ENCODE measurements around the gene ABCA8. TPM values are rescaled to one million over a fixed set of nuclear protein-coding genes. Genes with fewer than 3 reads are reported as not detected.

Gene ABCA8, protein sequence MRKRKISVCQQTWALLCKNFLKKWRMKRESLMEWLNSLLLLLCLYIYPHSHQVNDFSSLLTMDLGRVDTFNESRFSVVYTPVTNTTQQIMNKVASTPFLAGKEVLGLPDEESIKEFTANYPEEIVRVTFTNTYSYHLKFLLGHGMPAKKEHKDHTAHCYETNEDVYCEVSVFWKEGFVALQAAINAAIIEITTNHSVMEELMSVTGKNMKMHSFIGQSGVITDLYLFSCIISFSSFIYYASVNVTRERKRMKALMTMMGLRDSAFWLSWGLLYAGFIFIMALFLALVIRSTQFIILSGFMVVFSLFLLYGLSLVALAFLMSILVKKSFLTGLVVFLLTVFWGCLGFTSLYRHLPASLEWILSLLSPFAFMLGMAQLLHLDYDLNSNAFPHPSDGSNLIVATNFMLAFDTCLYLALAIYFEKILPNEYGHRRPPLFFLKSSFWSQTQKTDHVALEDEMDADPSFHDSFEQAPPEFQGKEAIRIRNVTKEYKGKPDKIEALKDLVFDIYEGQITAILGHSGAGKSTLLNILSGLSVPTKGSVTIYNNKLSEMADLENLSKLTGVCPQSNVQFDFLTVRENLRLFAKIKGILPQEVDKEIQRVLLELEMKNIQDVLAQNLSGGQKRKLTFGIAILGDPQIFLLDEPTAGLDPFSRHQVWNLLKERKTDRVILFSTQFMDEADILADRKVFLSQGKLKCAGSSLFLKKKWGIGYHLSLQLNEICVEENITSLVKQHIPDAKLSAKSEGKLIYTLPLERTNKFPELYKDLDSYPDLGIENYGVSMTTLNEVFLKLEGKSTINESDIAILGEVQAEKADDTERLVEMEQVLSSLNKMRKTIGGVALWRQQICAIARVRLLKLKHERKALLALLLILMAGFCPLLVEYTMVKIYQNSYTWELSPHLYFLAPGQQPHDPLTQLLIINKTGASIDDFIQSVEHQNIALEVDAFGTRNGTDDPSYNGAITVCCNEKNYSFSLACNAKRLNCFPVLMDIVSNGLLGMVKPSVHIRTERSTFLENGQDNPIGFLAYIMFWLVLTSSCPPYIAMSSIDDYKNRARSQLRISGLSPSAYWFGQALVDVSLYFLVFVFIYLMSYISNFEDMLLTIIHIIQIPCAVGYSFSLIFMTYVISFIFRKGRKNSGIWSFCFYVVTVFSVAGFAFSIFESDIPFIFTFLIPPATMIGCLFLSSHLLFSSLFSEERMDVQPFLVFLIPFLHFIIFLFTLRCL (N-terminal part only)
- 0.17 to 0.40 TPM (median 0.38 TPM) in 5 replicates for total RNA-seq (2022; extraction: Qiagen RNA extraction; ENCODE audit: low read depth)

DNA sequence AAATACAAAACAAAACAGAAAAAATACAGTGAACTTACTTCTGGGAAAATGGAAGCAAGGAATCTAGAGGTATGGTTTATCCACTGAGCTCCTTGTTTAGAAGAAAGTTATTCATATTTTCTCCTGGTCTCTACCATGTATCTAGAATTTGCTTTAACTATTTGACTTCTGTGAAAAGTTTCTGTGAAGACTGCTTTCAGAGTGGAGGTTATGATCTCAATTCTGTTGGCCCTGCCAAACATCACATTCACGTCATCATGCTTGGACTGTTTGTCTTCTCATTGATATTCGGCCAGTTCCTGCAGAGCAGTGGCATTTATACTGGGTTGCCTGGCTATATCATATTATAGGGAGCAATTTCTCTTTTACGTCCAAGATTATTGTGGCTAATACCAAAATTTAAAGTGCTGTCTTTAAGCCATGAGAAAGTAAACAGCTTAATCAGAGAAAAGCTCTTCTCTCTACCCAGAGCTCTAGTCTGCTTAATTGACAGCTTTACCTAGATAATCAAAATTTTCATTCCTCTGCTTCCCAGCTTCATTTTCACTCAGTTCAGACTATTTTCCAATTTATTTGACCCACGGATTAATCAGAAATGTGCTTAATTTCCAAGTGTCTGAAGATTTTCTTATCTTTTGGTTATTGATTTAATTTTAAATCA lies at the start of gene ABCA8:
ABCA8 (minus strand) TSS at position 212 of the 661 bp plus-strand sequence. CDS start 13,358 bp downstream, outside the sequence.

Other genes starting within 250 kb of the ABCA8 start
- not detected in 5 replicates for gene ABCA9, start 105.5 kb upstream of the ABCA8 start, total RNA-seq (2022; extraction: Qiagen RNA extraction; ENCODE audit: low read depth)
- not detected in 5 replicates for gene ABCA6, start 186.5 kb upstream of the ABCA8 start, total RNA-seq (2022; extraction: Qiagen RNA extraction; ENCODE audit: low read depth)